Ovary (tissue), 9 donors: ENCODE data around the gene MAN2A2. TPM values are rescaled to one million over a fixed set of nuclear protein-coding genes. Genes with fewer than 3 reads are reported as not detected.

ENCODE experiments used
- DNase-seq, 5 donors: peaks; one replicate each; pipeline ENCODE4 v3.0.0-alpha.2; 2019 to 2020
- H3K27ac ChIP-seq, 2 donors: fragments of 200-600 bp; one replicate each; pipeline versions ENCODE4 v1.5.1 to v1.8.0; 2019 to 2022
- H3K27me3 ChIP-seq: fragments of 200-600 bp; one replicate; pipeline ENCODE4 v1.8.0; 2022
- H3K36me3 ChIP-seq: fragments of 200-600 bp; sonication (generic); one replicate; pipeline ENCODE4 v1.5.1; 2019
- H3K4me1 ChIP-seq: one replicate; pipeline ENCODE4 v1.8.1; 2013; ENCODE audit warnings: mild to moderate bottlenecking, moderate library complexity; ENCODE audit not compliant: insufficient read depth
- H3K4me3 ChIP-seq: fragments of 200-600 bp; sonication (generic); one replicate; pipeline ENCODE4 v1.5.1; 2017
- H3K9me3 ChIP-seq, 2 donors: fragments of 200-600 bp in 1 of 2; sonication (generic) in 1 of 2; one replicate each; pipeline versions ENCODE4 v1.5.1 to v1.8.1; 2013 to 2019; ENCODE audit warnings: mild to moderate bottlenecking in 1 of 2, moderate library complexity in 1 of 2
- EP300 ChIP-seq: sonication (generic); formaldehyde crosslinking; IDR thresholded peaks from one replicate; pipeline ENCODE4 v1.6.1; 2017; ENCODE audit warnings: antibody characterized with exemption
- POLR2A ChIP-seq: fragments of 450-650 bp; IDR thresholded peaks from one replicate; pipeline ENCODE4 v1.6.1; 2017; ENCODE audit warnings: antibody characterized with exemption, mild to moderate bottlenecking, moderate library complexity
- WGBS, 3 donors: extraction: QIAGEN DNeasy Blood & Tissue Kit in 1 of 3; methylation state at CpG; one replicate each; pipeline versions ENCODE4 v1.1.5 to v1.1.7; 2013 to 2017; 5-methylcytosine and 5-hydroxymethylcytosine counted together
- intact Hi-C, 4 donors: fragments of 100-400 bp; cut with DNase I; formaldehyde crosslinking; loops; one replicate each; pipeline versions ENCODE4 v1.11.0 to v1.15.1; 2022 to 2023
- polyA plus RNA-seq, 2 donors: library from polyadenylated mRNA; stranded (reverse); fragments of 200-250 nt in 1 of 2; fragments of 350-450 nt in 1 of 2; fragmentation: Illumina TruSeq in 1 of 2; extraction: RNeasy Lipid Tissue Mini Kit (QIAGEN cat#74804) in 1 of 2; gene quantifications; one replicate each; pipeline ENCODE4 v1.2.3, GENCODE V29; 2013 to 2014
- total RNA-seq, 7 donors: library from RNA; depleted of rRNA in 2 of 7; stranded (reverse); fragments of >200 nt in 2 of 7; fragmentation: NEBNext Ultra II Directional in 3 of 7; extraction: Animal tissue kit (Norgen Biotek cat#: 25700) in 3 of 7; gene quantifications; one replicate each; pipeline versions ENCODE4 v1.1.0 to v1.2.4, GENCODE V29; 2016 to 2023
- TF ChIP-seq, protein P1 (sequence below), 3 donors: fragments of 450-650 bp in 2 of 3; fragments of 200-600 bp in 1 of 3; IDR thresholded peaks; one replicate each; pipeline versions ENCODE4 v1.5.1 to v1.8.0; 2016 to 2022; ENCODE audit warnings: antibody characterized with exemption in 3 of 3, mild to moderate bottlenecking in 1 of 3
- donor health status: DM: no; HTN: no; CAD: no; lungs with moderate emphysema.
- donor health status: DM: no; HTN: no; CAD: no.
- donor health status: Bipolar disorder and iron deficiency.
- donor health status: DM: yes; HTN: yes; CAD: no.
- donor health status: DM: no; HTN: no; CAD: no.
- donor health status: DM: yes; HTN: yes; CAD: no.

Gene MAN2A2
- total and polyA plus RNA-seq, 9 donors: 25.3 to 66.5 (median 31.2) TPM

DNA sequence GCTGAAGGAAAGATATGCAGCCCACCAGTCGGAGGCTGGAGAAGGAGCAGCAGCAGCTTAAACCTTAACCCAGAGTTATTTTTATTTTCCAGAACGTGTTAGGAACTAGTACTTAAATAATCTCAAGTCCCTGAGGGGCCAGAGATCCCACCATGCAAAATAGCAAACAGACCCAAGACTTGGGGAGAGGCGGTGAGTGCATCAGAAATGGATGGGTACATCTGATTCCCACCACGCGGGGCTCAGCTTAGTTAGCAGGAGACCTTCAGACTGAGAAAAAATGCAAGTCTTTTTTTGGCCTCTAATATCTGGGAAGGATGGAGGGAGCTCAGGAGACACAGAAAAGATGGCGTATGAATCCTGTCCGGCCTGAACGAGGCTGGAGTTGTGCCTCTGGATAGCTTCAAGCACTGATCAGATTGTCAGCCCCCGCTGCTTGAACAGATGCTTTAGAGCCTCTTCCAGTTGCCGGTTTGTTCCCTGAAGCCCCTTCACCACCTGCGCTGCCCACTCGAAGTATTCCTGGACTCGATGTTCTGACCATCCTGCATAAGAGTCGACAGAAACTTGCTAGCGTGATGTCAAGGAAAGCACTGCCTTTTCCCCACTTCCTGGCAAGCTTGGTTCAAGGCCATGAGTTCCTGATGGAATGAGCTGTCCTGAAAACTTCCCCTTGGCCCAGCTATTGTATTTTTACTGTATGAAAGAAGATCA is 27.9 kb downstream of the MAN2A2 start:
- WGBS, 3 donors: 25 to 53% (median 36%) methylated on average over 15 of the region's 15 CpGs
- H3K36me3 ChIP-seq: no peaks in the 10 kb centered on the region

GRCh38 chr15:90931575-90931827 is 28.4 kb downstream of the MAN2A2 start:
- Histone ChIP-seq H3K27me3 (no peaks in the 10 kb centered on the region), H3K36me3 (no peaks in the 10 kb centered on the region), H3K27ac (peak overlapping the region; percentile 76 to 81), H3K4me3 (peak overlapping the region; percentile 69), H3K4me1 (peaks cover 18% of the 10 kb centered on the region), H3K9me3 (no peaks in the 10 kb centered on the region)
- DNase-seq: no peak
- TF ChIP-seq, protein P1, sequence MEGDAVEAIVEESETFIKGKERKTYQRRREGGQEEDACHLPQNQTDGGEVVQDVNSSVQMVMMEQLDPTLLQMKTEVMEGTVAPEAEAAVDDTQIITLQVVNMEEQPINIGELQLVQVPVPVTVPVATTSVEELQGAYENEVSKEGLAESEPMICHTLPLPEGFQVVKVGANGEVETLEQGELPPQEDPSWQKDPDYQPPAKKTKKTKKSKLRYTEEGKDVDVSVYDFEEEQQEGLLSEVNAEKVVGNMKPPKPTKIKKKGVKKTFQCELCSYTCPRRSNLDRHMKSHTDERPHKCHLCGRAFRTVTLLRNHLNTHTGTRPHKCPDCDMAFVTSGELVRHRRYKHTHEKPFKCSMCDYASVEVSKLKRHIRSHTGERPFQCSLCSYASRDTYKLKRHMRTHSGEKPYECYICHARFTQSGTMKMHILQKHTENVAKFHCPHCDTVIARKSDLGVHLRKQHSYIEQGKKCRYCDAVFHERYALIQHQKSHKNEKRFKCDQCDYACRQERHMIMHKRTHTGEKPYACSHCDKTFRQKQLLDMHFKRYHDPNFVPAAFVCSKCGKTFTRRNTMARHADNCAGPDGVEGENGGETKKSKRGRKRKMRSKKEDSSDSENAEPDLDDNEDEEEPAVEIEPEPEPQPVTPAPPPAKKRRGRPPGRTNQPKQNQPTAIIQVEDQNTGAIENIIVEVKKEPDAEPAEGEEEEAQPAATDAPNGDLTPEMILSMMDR (IDR thresholded peaks at IDR 0.05): no peak
- TF ChIP-seq POLR2A: no peak
- no peak for TF ChIP-seq EP300
- intact Hi-C loops: no loop called here
- 25 to 39% (median 32%) methylated on average over 6 of the region's 6 CpGs for WGBS, 3 donors

More for the DNA sequence above, 27.9 kb downstream of the MAN2A2 start:
- peak in 3 of 5 donors; percentile 41 to 60 (median 48) for DNase-seq
- Histone ChIP-seq H3K4me3 (peak overlapping the region; percentile 1), H3K27me3 (no peaks in the 10 kb centered on the region), H3K27ac (peak overlapping the region; percentile 76 to 81), H3K4me1 (peaks cover 15% of the 10 kb centered on the region), H3K9me3 (no peaks in the 10 kb centered on the region)
- intact Hi-C loops: no loop called here
- TF ChIP-seq EP300 (no peak), POLR2A (no peak)
- TF ChIP-seq, protein P1 (IDR thresholded peaks at IDR 0.05): no peak

- 2 to 4% (median 3%) methylated on average over 37 to 52 of the region's 52 CpGs for WGBS, 3 donors
- Histone ChIP-seq H3K4me3 (peak within 1 kb of the TSS; percentile 69), H3K27me3 (no peaks in the 10 kb centered on the region), H3K36me3 (no peaks in the 10 kb centered on the region), H3K4me1 (peaks cover 18% of the 10 kb centered on the region), H3K27ac (peak within 1 kb of the TSS; percentile 76 to 81), H3K9me3 (no peaks in the 10 kb centered on the region)
- TF ChIP-seq, protein P1 (IDR thresholded peaks at IDR 0.05): peak; percentile 88 to 91 (median 90)
- no peak for TF ChIP-seq EP300
- TF ChIP-seq POLR2A: peak; percentile 38
- intact Hi-C loops: no loop called here
- DNase-seq: peak; percentile 85 to 96 (median 92)
Measured at GRCh38 chr15:90931828-90932659, 28.9 kb downstream of the MAN2A2 start, which contains the start of gene HDDC3. HDDC3 (minus strand) TSS chr15:90932549; CDS start chr15:90932540, 9 bp downstream.

DNA sequence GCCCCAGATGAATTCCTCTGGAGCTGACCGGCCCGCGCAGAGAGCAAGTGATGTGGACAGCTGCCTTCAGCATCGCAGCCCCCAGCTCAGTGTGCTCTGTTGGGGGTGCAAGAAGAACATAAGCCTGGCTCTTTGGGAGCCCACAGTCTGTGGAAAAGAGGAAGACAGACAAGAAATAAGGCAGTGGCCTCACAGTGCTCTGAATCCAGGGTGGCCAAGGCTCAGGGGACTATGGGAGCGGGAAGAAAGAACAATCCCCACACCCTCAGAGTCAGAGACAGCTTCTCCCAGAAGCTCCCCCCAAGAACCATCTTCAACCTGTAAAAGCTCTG is 29.5 kb downstream of the MAN2A2 start:
- Histone ChIP-seq H3K4me3 (peak overlapping the region; percentile 69), H3K27me3 (no peaks in the 10 kb centered on the region), H3K36me3 (no peaks in the 10 kb centered on the region), H3K27ac (peak overlapping the region in 1 of 2 donors; percentile 81), H3K9me3 (no peaks in the 10 kb centered on the region), H3K4me1 (peaks cover 18% of the 10 kb centered on the region)
- WGBS, 3 donors: 19 to 20% (median 20%) methylated on average over 5 of the region's 5 CpGs
- TF ChIP-seq POLR2A (no peak), EP300 (no peak)
- TF ChIP-seq, protein P1 (IDR thresholded peaks at IDR 0.05): no peak
- no peak for DNase-seq
- intact Hi-C loops: no loop called here
